Keratinocyte (primary cell): ENCODE measurements around the gene BBLN. TPM values are rescaled to one million over a fixed set of nuclear protein-coding genes. Genes with fewer than 3 reads are reported as not detected.

Experiments used
- DNase-seq: peaks from one replicate; pipeline ENCODE4 v3.0.0-alpha.2; 2011; ENCODE audit warnings: low read depth, missing footprints, low spot score
- FAIRE-seq: peaks from 2 replicates; lab custom pipeline; 2011; peaks lifted over from hg19 to GRCh38; lab: Jason Lieb, UNC
- H2AFZ ChIP-seq: 2 replicates; pipeline ENCODE4 v1.6.0; 2012; ENCODE audit warnings: low read length, control low read depth, inconsistent platforms; ENCODE audit not compliant: control insufficient read depth
- H3K27ac ChIP-seq: 2 replicates; pipeline ENCODE4 v1.5.1; 2011; ENCODE audit warnings: low read length; ENCODE audit not compliant: control insufficient read depth, insufficient read depth
- H3K27me3 ChIP-seq: 3 replicates; pipeline ENCODE4 v1.6.0; 2011; ENCODE audit warnings: low read length; ENCODE audit not compliant: control insufficient read depth, insufficient read depth; ENCODE audit errors: extremely low read depth
- H3K36me3 ChIP-seq, 2 experiments: 2 replicates in 1 of 2; 3 replicates in 1 of 2; pipeline ENCODE4 v1.5.1; 2011; ENCODE audit warnings: low read length in 2 of 2, mild to moderate bottlenecking in 1 of 2; ENCODE audit not compliant: control insufficient read depth in 2 of 2, insufficient read depth in 2 of 2; ENCODE audit errors: extremely low read depth in 1 of 2
- H3K4me1 ChIP-seq: 3 replicates; pipeline ENCODE4 v1.5.1; 2011; ENCODE audit warnings: low read length; ENCODE audit not compliant: control insufficient read depth, insufficient read depth; ENCODE audit errors: extremely low read depth
- H3K4me2 ChIP-seq: 3 replicates; pipeline ENCODE4 v1.6.0; 2011; ENCODE audit warnings: low read depth, low read length; ENCODE audit not compliant: control insufficient read depth, insufficient read depth; ENCODE audit errors: extremely low read depth
- H3K4me3 ChIP-seq, 3 experiments: fragments of 200-600 bp in 1 of 3; sonication (generic) in 1 of 3; 2 replicates in 2 of 3; 3 replicates in 1 of 3; pipeline ENCODE4 v1.5.1; 2011 to 2016; ENCODE audit warnings: low read length in 3 of 3, mild to moderate bottlenecking in 3 of 3, control low read depth in 2 of 3, inconsistent platforms in 1 of 3, low read depth in 1 of 3, mixed read lengths in 1 of 3, mixed run types in 1 of 3, moderate library complexity in 1 of 3; ENCODE audit not compliant: control insufficient read depth in 2 of 3, insufficient read depth in 2 of 3; ENCODE audit errors: extremely low read depth in 1 of 3
- H3K79me2 ChIP-seq: 2 replicates; pipeline ENCODE4 v1.6.0; 2012; ENCODE audit warnings: low read length; ENCODE audit not compliant: control insufficient read depth, insufficient read depth
- H3K9ac ChIP-seq: 3 replicates; pipeline ENCODE4 v1.6.0; 2011; ENCODE audit warnings: low read length; ENCODE audit not compliant: control insufficient read depth, insufficient read depth; ENCODE audit errors: extremely low read depth
- H3K9me1 ChIP-seq: 3 replicates; pipeline ENCODE4 v1.6.0; 2011; ENCODE audit warnings: low read length; ENCODE audit not compliant: control insufficient read depth, insufficient read depth; ENCODE audit errors: extremely low read depth
- H3K9me3 ChIP-seq: 2 replicates; pipeline ENCODE4 v1.5.1; 2012; ENCODE audit warnings: low read depth, low read length; ENCODE audit not compliant: control insufficient read depth
- H4K20me1 ChIP-seq: 3 replicates; pipeline ENCODE4 v1.6.0; 2011; ENCODE audit warnings: low read length; ENCODE audit not compliant: control insufficient read depth, insufficient read depth; ENCODE audit errors: extremely low read depth
- CTCF ChIP-seq, 3 experiments: IDR thresholded peaks in 1 of 3; conservative IDR thresholded peaks in 1 of 3; optimal IDR thresholded peaks in 1 of 3; 2 replicates in 2 of 3; 3 replicates in 1 of 3; pipeline versions ENCODE3 to v1.5.1; 2011; ENCODE audit warnings: low read length in 3 of 3, mild to moderate bottlenecking in 3 of 3, moderate library complexity in 2 of 3, control low read depth in 1 of 3, inconsistent platforms in 1 of 3; ENCODE audit not compliant: insufficient read depth in 2 of 3; ENCODE audit errors: extremely low read depth in 1 of 3
- EZH2 ChIP-seq: IDR thresholded peaks from one replicate; pipeline ENCODE4 v1.6.1; 2012; ENCODE audit warnings: inconsistent platforms, mild to moderate bottlenecking, low read length, moderate library complexity
- dilution Hi-C: fragments of 300-500 bp; cut with MboI; formaldehyde crosslinking; loops from one replicate; pipeline ENCODE4 v1.7.0; 2020; ENCODE audit warnings: low sequenced_read_pairs; ENCODE audit not compliant: extremely low pct_ligation_motif_present
- polyA plus RNA-seq, 5 experiments: library from polyadenylated mRNA; depleted of rRNA in 3 of 5; stranded (reverse) in 3 of 5; stranded (forward) in 1 of 5; unstranded in 1 of 5; fragments of >200 nt; gene quantifications; 1 replicate in 1 of 5; 2 replicates in 3 of 5; 3 replicates in 1 of 5; pipeline versions ENCODE4 v1.2.1 to v1.2.3, GENCODE V29; 2011 to 2012; ENCODE audit warnings: missing spikeins in 2 of 5, low read depth in 1 of 5, low replicate concordance in 1 of 5

BBLN gene
- polyA plus RNA-seq, 1 donor (not counting 4 experiments of a cell fraction or from before 2014, with no cell fraction given): 35.9 TPM

- Histone ChIP-seq H3K4me3 (no peak overlapping the region), H2AFZ (no peak overlapping the region), H4K20me1 (no peaks in the 10 kb centered on the region), H3K9me3 (no peaks in the 10 kb centered on the region), H3K27ac (peak overlapping the region; percentile 86), H3K79me2 (no peaks in the 10 kb centered on the region), H3K9ac (peak overlapping the region; percentile 47), H3K36me3 (no peaks in the 10 kb centered on the region), H3K9me1 (no peaks in the 10 kb centered on the region), H3K4me2 (no peak overlapping the region), H3K27me3 (no peaks in the 10 kb centered on the region), H3K4me1 (peaks cover 49% of the 10 kb centered on the region)
- TF ChIP-seq EZH2: no peak
- no peak for TF ChIP-seq CTCF (optimal IDR thresholded peaks at IDR 0.05 in 1 of 3, IDR thresholded peaks at IDR 0.05 in 1 of 3, conservative IDR thresholded peaks at IDR 0.05 in 1 of 3; ENCODE audit: extremely low read depth in 1 of 3, insufficient read depth in 2 of 3, low read length in 3 of 3)
- dilution Hi-C loops: no loop called here
- FAIRE-seq (no peak), DNase-seq (no peak)
Measured at GRCh38 chr9:128144239-128145181, 15.6 kb upstream of the BBLN start.

GRCh38 chr9:128145536-128145935 lies 14.5 kb upstream of the BBLN start:
- no peaks in the 10 kb centered on the region for H4K20me1 ChIP-seq
- H3K27me3 ChIP-seq: no peaks in the 10 kb centered on the region
- no peaks in the 10 kb centered on the region for H3K79me2 ChIP-seq
- no peaks in the 10 kb centered on the region for H3K36me3 ChIP-seq
- H3K27ac ChIP-seq: peak overlapping the region; percentile 71
- H3K9me1 ChIP-seq: no peaks in the 10 kb centered on the region
- peaks cover 59% of the 10 kb centered on the region for H3K4me1 ChIP-seq
- peak overlapping the region; percentile 62 for H3K4me2 ChIP-seq
- TF ChIP-seq EZH2: no peak
- TF ChIP-seq CTCF (optimal IDR thresholded peaks at IDR 0.05 in 1 of 3, IDR thresholded peaks at IDR 0.05 in 1 of 3, conservative IDR thresholded peaks at IDR 0.05 in 1 of 3; ENCODE audit: extremely low read depth in 1 of 3, insufficient read depth in 2 of 3, low read length in 3 of 3): no peak
- peak overlapping the region; percentile 47 for H3K9ac ChIP-seq
- H2AFZ ChIP-seq: peak overlapping the region; percentile 92
- H3K4me3 ChIP-seq: no peak overlapping the region
- H3K9me3 ChIP-seq: no peaks in the 10 kb centered on the region
- FAIRE-seq (peak; percentile 81), DNase-seq (peak; percentile 86)
- dilution Hi-C loops: no loop called here
